MM.1S (cell line): ENCODE results near the gene DNAH6.

Experiments
- EZH2phosphoT487 ChIP-seq: fragments of 300-600 bp; sonication (generic); IDR thresholded peaks from 2 replicates; pipeline ENCODE4 v1.6.1; 2018; ENCODE audit warnings: antibody characterized with exemption, low read length
- TF ChIP-seq, protein P1 (sequence below): fragments of 300-600 bp; sonication (generic); IDR thresholded peaks from 2 replicates; pipeline ENCODE4 v1.5.1; 2016; ENCODE audit warnings: antibody characterized with exemption, low read length, mixed read lengths

DNA sequence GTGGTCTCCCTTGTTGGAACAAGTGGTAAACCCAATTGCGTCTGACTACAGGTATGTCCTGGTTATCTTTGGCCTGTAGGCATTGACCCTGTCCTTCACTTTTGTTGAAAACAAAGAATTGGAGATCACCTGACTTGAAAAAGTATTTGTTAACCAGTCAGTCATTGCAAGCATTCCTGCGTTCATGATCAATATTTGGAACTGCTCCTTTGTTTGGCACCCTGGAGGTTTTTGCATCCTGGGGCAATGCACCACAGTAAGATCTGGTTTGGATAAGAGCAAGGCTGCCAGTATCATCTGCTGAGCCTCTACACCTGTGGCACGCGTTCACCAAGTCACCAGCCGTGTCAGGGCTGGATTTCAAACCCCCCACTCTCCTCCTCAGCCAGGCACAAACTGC lies 115.7 kb downstream of the DNAH6 start:
- TF ChIP-seq, protein P1, sequence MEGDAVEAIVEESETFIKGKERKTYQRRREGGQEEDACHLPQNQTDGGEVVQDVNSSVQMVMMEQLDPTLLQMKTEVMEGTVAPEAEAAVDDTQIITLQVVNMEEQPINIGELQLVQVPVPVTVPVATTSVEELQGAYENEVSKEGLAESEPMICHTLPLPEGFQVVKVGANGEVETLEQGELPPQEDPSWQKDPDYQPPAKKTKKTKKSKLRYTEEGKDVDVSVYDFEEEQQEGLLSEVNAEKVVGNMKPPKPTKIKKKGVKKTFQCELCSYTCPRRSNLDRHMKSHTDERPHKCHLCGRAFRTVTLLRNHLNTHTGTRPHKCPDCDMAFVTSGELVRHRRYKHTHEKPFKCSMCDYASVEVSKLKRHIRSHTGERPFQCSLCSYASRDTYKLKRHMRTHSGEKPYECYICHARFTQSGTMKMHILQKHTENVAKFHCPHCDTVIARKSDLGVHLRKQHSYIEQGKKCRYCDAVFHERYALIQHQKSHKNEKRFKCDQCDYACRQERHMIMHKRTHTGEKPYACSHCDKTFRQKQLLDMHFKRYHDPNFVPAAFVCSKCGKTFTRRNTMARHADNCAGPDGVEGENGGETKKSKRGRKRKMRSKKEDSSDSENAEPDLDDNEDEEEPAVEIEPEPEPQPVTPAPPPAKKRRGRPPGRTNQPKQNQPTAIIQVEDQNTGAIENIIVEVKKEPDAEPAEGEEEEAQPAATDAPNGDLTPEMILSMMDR, result no peak
- TF ChIP-seq EZH2phosphoT487, result no peak
